ENCODE results near the gene CRELD1. TPM values are rescaled to one million over a fixed set of nuclear protein-coding genes. Genes with fewer than 3 reads are reported as not detected.
A peak's percentile ranks its signal among the peaks of the same experiment; 100 is the strongest.

CRELD1 gene
- polyA plus RNA-seq (2012; rRNA removed), result 77.6 and 86.9 TPM in 2 replicates
- polyA plus RNA-seq (2012; cell fraction: cytosol; rRNA removed), result 46.9 and 64.3 TPM in 2 replicates
- 96.4 and 104 TPM in 2 replicates for polyA plus RNA-seq (2012; cell fraction: nucleus; rRNA removed)

- under 1% methylated on average over 40 of the region's 50 CpGs for WGBS (ENCODE audit: low lambda C conversion rate)
- peaks cover 20% of the 10 kb centered on the region; the same call in 1 of the 2 replicates for H3K79me2 ChIP-seq (ENCODE audit: insufficient read depth)
- CTCF ChIA-PET, result interaction anchor here (0.8 to 5.5 kb wide), 19 partner anchors 9 to 805 kb away, joined by 3 to 38 read pairs (median 5); partner anchors contain the start of genes ARPC4, CIDEC, EMC3 and IL17RC
- no peak for TF ChIP-seq SMC3 (IDR thresholded peaks at IDR 0.05; ENCODE audit: low read depth, low read length)
- TF ChIP-seq GABPA (IDR thresholded peaks at IDR 0.05; ENCODE audit: low read depth), result peak; percentile 61
- TF ChIP-seq EZH2phosphoT487 (IDR thresholded peaks at IDR 0.05; ENCODE audit: borderline replicate concordance, low read depth), result no peak
- TF ChIP-seq MAX (IDR thresholded peaks at IDR 0.05; ENCODE audit: low read depth), result peak; percentile 89
- TF ChIP-seq MXI1 (IDR thresholded peaks at IDR 0.05; ENCODE audit: low read depth, low read length), result peak; percentile 94
- 0 out of 2 replicates have a peak, but pooled peaks have one; percentile 22 for TF ChIP-seq TCF12 (IDR thresholded peaks at IDR 0.05)
- 0 out of 2 replicates have a peak, but pooled peaks have one; percentile 52 for TF ChIP-seq RCOR1 (IDR thresholded peaks at IDR 0.05; ENCODE audit: low read length)
- TF ChIP-seq POLR2AphosphoS5 (IDR thresholded peaks at IDR 0.05; ENCODE audit: low read depth, low read length), result peak; percentile 77
- peak; percentile 43; the same call in 1 of the 2 replicates for TF ChIP-seq USF1 (IDR thresholded peaks at IDR 0.05; ENCODE audit: borderline replicate concordance, low read depth)
- peak; percentile 91 for TF ChIP-seq RFX5 (IDR thresholded peaks at IDR 0.05; ENCODE audit: low read length)
- TF ChIP-seq RXRA (IDR thresholded peaks at IDR 0.05; ENCODE audit: borderline replicate concordance, low read depth), result no peak
- peak; percentile 31; the same call in 1 of the 2 replicates for TF ChIP-seq ELF1 (IDR thresholded peaks at IDR 0.05)
- peak; percentile 45; the same call in 1 of the 2 replicates for TF ChIP-seq TAF1 (IDR thresholded peaks at IDR 0.05; ENCODE audit: borderline replicate concordance, low read depth, low read length)
- TF ChIP-seq CHD2 (IDR thresholded peaks at IDR 0.05; ENCODE audit: low read length, partially characterized antibody), result peak; percentile 74
- no peak for TF ChIP-seq GATA2 (CRISPR knock-in tag; IDR thresholded peaks at IDR 0.05)
- TF ChIP-seq REST (IDR thresholded peaks at IDR 0.05; ENCODE audit: low read depth, low read length), result no peak
- TF ChIP-seq SIN3A (IDR thresholded peaks at IDR 0.05; ENCODE audit: borderline replicate concordance, low read depth, low read length), result peak; percentile 86; the same call in 1 of the 2 replicates
- H2AFZ ChIP-seq (ENCODE audit: low read depth), result peak within 1 kb of the TSS; percentile 96
- H3K9me3 ChIP-seq, result no peaks in the 10 kb centered on the region
- H3K9me2 ChIP-seq, result no peaks in the 10 kb centered on the region
- H4K20me1 ChIP-seq (ENCODE audit: insufficient read depth), result no peaks in the 10 kb centered on the region
- H3K27me3 ChIP-seq (ENCODE audit: insufficient read depth), result no peaks in the 10 kb centered on the region
- peaks cover 9 to 19% of the 10 kb centered on the region in 2 experiments for H3K36me3 ChIP-seq (replicated peaks in 1 of 2; ENCODE audit: control insufficient read depth in 1 of 2, insufficient read depth in 2 of 2, low read length in 1 of 2)
- POLR2A ChIA-PET, result interaction anchor here (0.7 to 3.8 kb wide), 17 partner anchors 10 to 314 kb away, joined by 3 to 58 read pairs (median 4); partner anchors contain the start of genes ARPC4, BRK1, EMC3 and FANCD2
- peak within 1 kb of the TSS; percentile 92 for H3K4me2 ChIP-seq
- H3K4me1 ChIP-seq (ENCODE audit: control insufficient read depth in 1 of 2, insufficient read depth in 2 of 2, low read depth in 1 of 2, low read length in 1 of 2), result peaks cover 12 to 19% of the 10 kb centered on the region in 2 experiments
- peak; percentile 96 for DNase-seq
- H3K27ac ChIP-seq (ENCODE audit: low read depth in 2 of 2, low read length in 1 of 2), result peak within 1 kb of the TSS; percentile 88 to 91
- peak within 1 kb of the TSS; percentile 83 for H3K9ac ChIP-seq
- peaks cover 9% of the 10 kb centered on the region for H3F3A ChIP-seq (replicated peaks; ENCODE audit: insufficient read depth)
- peak within 1 kb of the TSS; percentile 75 to 83 for H3K4me3 ChIP-seq (ENCODE audit: low read depth in 2 of 2, low read length in 1 of 2)
Measured at GRCh38 chr3:9933561-9934234, at the start of gene CRELD1. Gene CRELD1 (plus strand): TSS chr3:9933834. CDS start chr3:9934439, 605 bp downstream.
